H9 (cell line): ENCODE measurements around the gene DDX20. TPM values are rescaled to one million over a fixed set of nuclear protein-coding genes. Genes with fewer than 3 reads are reported as not detected.

ENCODE experiments used
- DNase-seq: peaks from one replicate; pipeline ENCODE4 v3.0.0-alpha.2; 2017
- H2AFZ ChIP-seq: one replicate; pipeline ENCODE4 v1.6.1; 2013; ENCODE audit warnings: mild to moderate bottlenecking, low read length, control low read depth, moderate library complexity
- H2AK5ac ChIP-seq: 2 replicates; pipeline ENCODE4 v1.6.1; 2013; ENCODE audit warnings: low read length, control low read depth, mixed read lengths; ENCODE audit not compliant: insufficient read length
- H2BK120ac ChIP-seq: one replicate; pipeline ENCODE4 v1.6.1; 2013; ENCODE audit warnings: low read depth, mild to moderate bottlenecking, low read length, control low read depth, inconsistent platforms; ENCODE audit not compliant: poor library complexity, severe bottlenecking
- H2BK12ac ChIP-seq: 2 replicates; pipeline ENCODE4 v1.6.1; 2013; ENCODE audit warnings: low read length, control low read depth, mixed read lengths, low read depth; ENCODE audit not compliant: insufficient read length
- H2BK15ac ChIP-seq: 2 replicates; pipeline ENCODE4 v1.6.1; 2013; ENCODE audit warnings: low read depth, low read length, control low read depth
- H2BK20ac ChIP-seq: one replicate; pipeline ENCODE4 v1.6.1; 2013; ENCODE audit warnings: low read depth, mild to moderate bottlenecking, low read length, control low read depth, inconsistent platforms; ENCODE audit not compliant: poor library complexity, severe bottlenecking
- H2BK5ac ChIP-seq: 2 replicates; pipeline ENCODE4 v1.6.1; 2013; ENCODE audit warnings: low read length, control low read depth, mixed read lengths; ENCODE audit not compliant: insufficient read length
- H3K14ac ChIP-seq: 2 replicates; pipeline ENCODE4 v1.6.1; 2013; ENCODE audit warnings: low read length, control low read depth; ENCODE audit not compliant: insufficient read depth
- H3K18ac ChIP-seq: 2 replicates; pipeline ENCODE4 v1.6.1; 2013; ENCODE audit warnings: low read depth, mild to moderate bottlenecking, mixed read lengths, low read length, control low read depth; ENCODE audit not compliant: insufficient read length
- H3K23ac ChIP-seq: 2 replicates; pipeline ENCODE4 v1.6.1; 2013; ENCODE audit warnings: low read length, control low read depth, mixed read lengths, low read depth; ENCODE audit not compliant: insufficient read length
- H3K23me2 ChIP-seq: 2 replicates; pipeline ENCODE4 v1.6.1; 2013; ENCODE audit warnings: low read depth, mild to moderate bottlenecking, mixed read lengths, low read length, control low read depth; ENCODE audit not compliant: insufficient read length, poor library complexity, severe bottlenecking
- H3K27ac ChIP-seq: 2 replicates; pipeline ENCODE4 v1.5.1; 2013; ENCODE audit warnings: low read length, control low read depth, mixed read lengths, low read depth; ENCODE audit not compliant: insufficient read length
- H3K27me3 ChIP-seq: 2 replicates; pipeline ENCODE4 v1.6.1; 2013; ENCODE audit warnings: low read length, control low read depth, inconsistent platforms; ENCODE audit not compliant: insufficient read depth
- H3K4ac ChIP-seq: 2 replicates; pipeline ENCODE4 v1.6.1; 2013; ENCODE audit warnings: low read depth, mild to moderate bottlenecking, control low read depth, inconsistent platforms, low read length, moderate library complexity
- H3K4me1 ChIP-seq: 2 replicates; pipeline ENCODE4 v1.6.1; 2013; ENCODE audit warnings: low read length, control low read depth, inconsistent platforms; ENCODE audit not compliant: insufficient read depth
- H3K4me2 ChIP-seq: 2 replicates; pipeline ENCODE4 v1.6.1; 2013; ENCODE audit warnings: low read length, control low read depth, mixed read lengths; ENCODE audit not compliant: insufficient read length, insufficient read depth
- H3K56ac ChIP-seq: 2 replicates; pipeline ENCODE4 v1.6.1; 2013; ENCODE audit warnings: low read depth, mild to moderate bottlenecking, mixed read lengths, low read length, control low read depth; ENCODE audit not compliant: insufficient read length
- H3K79me1 ChIP-seq: 2 replicates; pipeline ENCODE4 v1.6.1; 2013; ENCODE audit warnings: low read depth, mild to moderate bottlenecking, moderate library complexity, low read length, control low read depth, inconsistent platforms; ENCODE audit not compliant: insufficient read depth, poor library complexity, severe bottlenecking
- H3K79me2 ChIP-seq: 2 replicates; pipeline ENCODE4 v1.6.1; 2013; ENCODE audit warnings: low read length, control low read depth, inconsistent platforms; ENCODE audit not compliant: insufficient read depth
- H3K9ac ChIP-seq: 2 replicates; pipeline ENCODE4 v1.6.1; 2013; ENCODE audit warnings: low read length, control low read depth, mixed read lengths; ENCODE audit not compliant: insufficient read length; ENCODE audit errors: extremely low read depth
- H3K9me3 ChIP-seq: one replicate; pipeline ENCODE4 v1.6.1; 2013; ENCODE audit warnings: low read depth, low read length, inconsistent platforms; ENCODE audit not compliant: control insufficient read depth
- H3T11ph ChIP-seq: one replicate; pipeline ENCODE4 v1.6.1; 2013; ENCODE audit warnings: mild to moderate bottlenecking, low read length, control low read depth, inconsistent platforms
- H4K20me1 ChIP-seq: one replicate; pipeline ENCODE4 v1.6.1; 2013; ENCODE audit not compliant: control insufficient read depth, insufficient read length, insufficient read depth
- H4K5ac ChIP-seq: 2 replicates; pipeline ENCODE4 v1.6.1; 2013; ENCODE audit warnings: low read depth, mild to moderate bottlenecking, mixed read lengths, low read length, control low read depth; ENCODE audit not compliant: insufficient read length
- H4K8ac ChIP-seq: replicated peaks from 2 replicates; pipeline ENCODE4 v1.6.1; 2013; ENCODE audit warnings: low read length, control low read depth, mixed read lengths, low read depth; ENCODE audit not compliant: insufficient read length
- H4K91ac ChIP-seq: 2 replicates; pipeline ENCODE4 v1.6.1; 2013; ENCODE audit warnings: low read depth, mild to moderate bottlenecking, moderate library complexity, mixed read lengths, low read length, control low read depth; ENCODE audit not compliant: insufficient read length
- H3K27ac Mint-ChIP-seq, 3 experiments: 2 replicates in 2 of 3; 3 replicates in 1 of 3; pipeline ENCODE4 v1.8.0; 2020 to 2021; ENCODE audit warnings: mixed read lengths in 3 of 3, mild to moderate bottlenecking in 1 of 3, moderate library complexity in 1 of 3
- H3K27me3 Mint-ChIP-seq: 2 replicates; pipeline ENCODE4 v1.8.0; 2021; ENCODE audit warnings: low read depth, mild to moderate bottlenecking, moderate library complexity, mixed read lengths
- H3K36me3 Mint-ChIP-seq, 3 experiments: 2 replicates in 2 of 3; 3 replicates in 1 of 3; pipeline ENCODE4 v1.8.0; 2020 to 2021; ENCODE audit warnings: low read depth in 3 of 3, mixed read lengths in 3 of 3; ENCODE audit not compliant: insufficient read depth in 1 of 3
- H3K4me1 Mint-ChIP-seq, 2 experiments: 2 replicates each; pipeline ENCODE4 v1.8.0; 2020; ENCODE audit warnings: mixed read lengths in 2 of 2
- H3K4me3 Mint-ChIP-seq, 2 experiments: 2 replicates in 1 of 2; 3 replicates in 1 of 2; pipeline ENCODE4 v1.8.0; 2020 to 2021; ENCODE audit warnings: mild to moderate bottlenecking in 2 of 2, mixed read lengths in 2 of 2, moderate library complexity in 1 of 2
- H3K9me3 Mint-ChIP-seq, 2 experiments: 2 replicates in 1 of 2; 3 replicates in 1 of 2; pipeline ENCODE4 v1.8.0; 2020; ENCODE audit warnings: mild to moderate bottlenecking in 2 of 2, mixed read lengths in 2 of 2, moderate library complexity in 1 of 2
- total RNA-seq: library from RNA; stranded (reverse); gene quantifications from 2 replicates; pipeline ENCODE4 v1.2.1, GENCODE V29; 2021
- TF ChIP-seq, protein P1 (sequence below): fragments of 200-600 bp; sonication (generic); conservative IDR thresholded peaks from 3 replicates; pipeline ENCODE4 v1.8.0; 2021; ENCODE audit warnings: antibody characterized with exemption, mild to moderate bottlenecking

Gene DDX20
- total RNA-seq, 1 experiment from 2014 or later, result 38.3 TPM

DNA sequence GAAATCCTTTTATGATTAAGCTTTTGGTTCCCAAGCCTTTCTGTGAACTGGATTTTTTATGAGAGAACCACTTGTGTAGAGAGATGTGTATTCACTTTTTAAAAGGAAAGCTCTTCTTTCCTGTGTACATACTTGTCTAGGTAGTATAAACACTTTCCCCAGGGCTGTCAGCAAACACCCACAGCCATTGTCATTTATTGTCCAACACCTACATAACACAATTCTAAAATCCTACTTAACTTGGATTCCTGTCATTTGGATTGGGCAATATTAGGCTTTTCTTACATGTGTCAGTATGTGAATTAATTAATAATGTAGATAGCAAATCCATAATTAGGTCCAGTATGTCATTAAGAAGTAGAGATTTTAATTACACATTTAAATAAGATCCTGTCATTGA is 12.3 kb downstream of the DDX20 start:
- no peaks in the 10 kb centered on the region for H3K27me3 Mint-ChIP-seq
- no peak overlapping the region for H3T11ph ChIP-seq
- no peak overlapping the region for H3K4ac ChIP-seq
- H4K5ac ChIP-seq, result no peak overlapping the region
- H3K27ac ChIP-seq, result no peak overlapping the region
- H3K18ac ChIP-seq, result no peak overlapping the region
- H3K27ac Mint-ChIP-seq, result no peak overlapping the region
- no peaks in the 10 kb centered on the region for H3K9me3 Mint-ChIP-seq
- peaks cover 12 to 43% (median 41%) of the 10 kb centered on the region in 3 experiments; a peak in 5 of 7 replicates for H3K36me3 Mint-ChIP-seq
- no peaks in the 10 kb centered on the region for H3K9me3 ChIP-seq
- H3K56ac ChIP-seq, result no peak overlapping the region
- H3K79me2 ChIP-seq, result no peaks in the 10 kb centered on the region
- H4K8ac ChIP-seq, result no peak overlapping the region
- no peaks in the 10 kb centered on the region for H3K79me1 ChIP-seq
- no peaks in the 10 kb centered on the region for H3K4me1 Mint-ChIP-seq
- H2BK120ac ChIP-seq, result no peak overlapping the region
- no peak overlapping the region for H3K4me3 Mint-ChIP-seq
- H2AFZ ChIP-seq, result no peak overlapping the region
- H2BK15ac ChIP-seq, result no peak overlapping the region
- H2BK5ac ChIP-seq, result no peak overlapping the region
- no peaks in the 10 kb centered on the region; the same call in 1 of the 2 replicates for H3K27me3 ChIP-seq
- TF ChIP-seq, protein P1, sequence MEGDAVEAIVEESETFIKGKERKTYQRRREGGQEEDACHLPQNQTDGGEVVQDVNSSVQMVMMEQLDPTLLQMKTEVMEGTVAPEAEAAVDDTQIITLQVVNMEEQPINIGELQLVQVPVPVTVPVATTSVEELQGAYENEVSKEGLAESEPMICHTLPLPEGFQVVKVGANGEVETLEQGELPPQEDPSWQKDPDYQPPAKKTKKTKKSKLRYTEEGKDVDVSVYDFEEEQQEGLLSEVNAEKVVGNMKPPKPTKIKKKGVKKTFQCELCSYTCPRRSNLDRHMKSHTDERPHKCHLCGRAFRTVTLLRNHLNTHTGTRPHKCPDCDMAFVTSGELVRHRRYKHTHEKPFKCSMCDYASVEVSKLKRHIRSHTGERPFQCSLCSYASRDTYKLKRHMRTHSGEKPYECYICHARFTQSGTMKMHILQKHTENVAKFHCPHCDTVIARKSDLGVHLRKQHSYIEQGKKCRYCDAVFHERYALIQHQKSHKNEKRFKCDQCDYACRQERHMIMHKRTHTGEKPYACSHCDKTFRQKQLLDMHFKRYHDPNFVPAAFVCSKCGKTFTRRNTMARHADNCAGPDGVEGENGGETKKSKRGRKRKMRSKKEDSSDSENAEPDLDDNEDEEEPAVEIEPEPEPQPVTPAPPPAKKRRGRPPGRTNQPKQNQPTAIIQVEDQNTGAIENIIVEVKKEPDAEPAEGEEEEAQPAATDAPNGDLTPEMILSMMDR, result no peak
- no peak for DNase-seq
- H3K9ac ChIP-seq, result no peak overlapping the region
- H2AK5ac ChIP-seq, result no peak overlapping the region
- H3K4me2 ChIP-seq, result no peak overlapping the region
- H2BK12ac ChIP-seq, result no peak overlapping the region
- H3K23ac ChIP-seq, result no peak overlapping the region
- no peak overlapping the region for H4K91ac ChIP-seq
- H3K14ac ChIP-seq, result no peak overlapping the region
- H2BK20ac ChIP-seq, result no peak overlapping the region
- H3K23me2 ChIP-seq, result no peaks in the 10 kb centered on the region
- no peaks in the 10 kb centered on the region for H3K4me1 ChIP-seq
- H4K20me1 ChIP-seq, result no peaks in the 10 kb centered on the region
